GM23248 (cell line): ENCODE results near the gene SESTD1. TPM values are rescaled to one million over a fixed set of nuclear protein-coding genes. Genes with fewer than 3 reads are reported as not detected.
"Not testable (repeated sequence)": the region's sequence is repeated elsewhere in the genome, so short reads cannot be mapped to it uniquely, and the experiment has no call there.

Experiments used
- DNase-seq: peaks from one replicate; pipeline ENCODE4 v3.0.0-alpha.2; 2015
- H2AFZ ChIP-seq: fragments of 200-600 bp; sonication (generic); 2 replicates; pipeline ENCODE4 v1.6.1; 2016; ENCODE audit warnings: antibody characterized with exemption
- H3F3A ChIP-seq: fragments of 200-600 bp; sonication (generic); 2 replicates; pipeline ENCODE4 v1.6.1; 2016; ENCODE audit warnings: mild to moderate bottlenecking, antibody characterized with exemption, mixed run types; ENCODE audit not compliant: insufficient read depth
- H3K27ac ChIP-seq: fragments of 200-600 bp; sonication (generic); 2 replicates; pipeline ENCODE4 v1.5.1; 2016; ENCODE audit warnings: mild to moderate bottlenecking
- H3K27me3 ChIP-seq: fragments of 200-600 bp; sonication (generic); replicated peaks from 2 replicates; pipeline ENCODE4 v1.6.1; 2016; ENCODE audit warnings: mild to moderate bottlenecking; ENCODE audit not compliant: insufficient read depth
- H3K36me3 ChIP-seq: fragments of 200-600 bp; sonication (generic); 2 replicates; pipeline ENCODE4 v1.6.1; 2016; ENCODE audit warnings: low read depth, mild to moderate bottlenecking
- H3K4me1 ChIP-seq: fragments of 200-600 bp; sonication (generic); 2 replicates; pipeline ENCODE4 v1.6.1; 2016; ENCODE audit warnings: mild to moderate bottlenecking; ENCODE audit not compliant: insufficient read depth
- H3K4me2 ChIP-seq: fragments of 200-600 bp; sonication (generic); one replicate; pipeline ENCODE4 v1.6.1; 2016; ENCODE audit warnings: mild to moderate bottlenecking; ENCODE audit not compliant: unreplicated experiment
- H3K4me3 ChIP-seq: fragments of 200-600 bp; sonication (generic); 2 replicates; pipeline ENCODE4 v1.5.1; 2016; ENCODE audit warnings: mild to moderate bottlenecking
- H3K79me2 ChIP-seq: fragments of 200-600 bp; sonication (generic); 2 replicates; pipeline ENCODE4 v1.6.1; 2016; ENCODE audit warnings: mild to moderate bottlenecking; ENCODE audit not compliant: insufficient read depth
- H3K9ac ChIP-seq: fragments of 200-600 bp; sonication (generic); 2 replicates; pipeline ENCODE4 v1.6.1; 2016; ENCODE audit warnings: mild to moderate bottlenecking
- H3K9me2 ChIP-seq: fragments of 200-600 bp; sonication (generic); 2 replicates; pipeline ENCODE4 v1.6.1; 2016; ENCODE audit warnings: mixed run types, mild to moderate bottlenecking, moderate library complexity; ENCODE audit not compliant: insufficient read depth
- H3K9me3 ChIP-seq: fragments of 200-600 bp; sonication (generic); one replicate; pipeline ENCODE4 v1.6.1; 2017; ENCODE audit warnings: low read depth
- H4K20me1 ChIP-seq: fragments of 200-600 bp; sonication (generic); 2 replicates; pipeline ENCODE4 v1.6.0; 2016; ENCODE audit not compliant: insufficient read depth
- EZH2 ChIP-seq: fragments of 200-600 bp; sonication (generic); IDR thresholded peaks from 2 replicates; pipeline ENCODE4 v1.6.1; 2018; ENCODE audit warnings: antibody characterized with exemption, mild to moderate bottlenecking; ENCODE audit not compliant: insufficient read depth, poor library complexity, severe bottlenecking
- EZH2phosphoT487 ChIP-seq: fragments of 200-600 bp; sonication (generic); IDR thresholded peaks from 2 replicates; pipeline ENCODE4 v1.6.1; 2018; ENCODE audit warnings: antibody characterized with exemption, moderate library complexity, mild to moderate bottlenecking, low read depth; ENCODE audit not compliant: insufficient read depth
- WGBS, 2 experiments: methylation state at CpG; one replicate each; pipeline ENCODE4 v1.1.6; 2015 to 2017; ENCODE audit warnings: low lambda C conversion rate in 2 of 2, low coverage in 1 of 2; ENCODE audit errors: missing lambda C conversion rate in 2 of 2; 5-methylcytosine and 5-hydroxymethylcytosine counted together
- in situ Hi-C: fragments of 300-500 bp; cut with MboI; formaldehyde crosslinking; loops from 2 replicates; pipeline ENCODE4 v1.15.0; 2020
- polyA plus RNA-seq: library from polyadenylated mRNA; unstranded; fragments of >200 nt; fragmentation: Nextera tagmentation; extraction: Ambion mirVana; gene quantifications from 2 replicates; pipeline ENCODE4 v1.2.1, GENCODE V29; 2016
- total RNA-seq: library from RNA; depleted of rRNA; stranded (reverse); fragments of >200 nt; shearing (Covaris generic); gene quantifications from 2 replicates; pipeline ENCODE4 v1.2.3, GENCODE V29; 2014

Gene SESTD1
- total and polyA plus RNA-seq, 2 experiments from 2014 or later: 22.5 to 77.1 TPM

DNA sequence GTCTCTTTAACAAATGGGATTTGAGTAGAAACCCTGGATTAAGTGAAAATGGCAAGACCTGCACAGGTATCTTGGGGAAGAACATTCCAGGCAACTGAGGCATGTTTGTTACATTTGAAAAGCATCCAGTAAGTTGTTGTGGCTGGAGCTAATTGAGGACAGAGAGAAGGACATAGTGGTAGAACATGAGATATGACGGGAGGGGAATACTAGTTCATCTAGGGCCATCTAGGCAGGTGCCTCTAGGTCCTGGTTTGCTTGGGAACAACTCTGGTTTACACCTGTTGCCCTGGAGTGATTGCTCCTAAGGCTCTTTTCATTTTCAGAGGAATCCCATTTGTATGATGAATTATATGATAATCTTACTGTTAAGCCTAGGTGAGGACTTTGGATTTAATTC, 194.9 kb downstream of the SESTD1 start:
- Histone ChIP-seq H2AFZ (no peak overlapping the region), H3K9me3 (no peaks in the 10 kb centered on the region), H3F3A (no peaks in the 10 kb centered on the region), H3K4me1 (no peaks in the 10 kb centered on the region), H3K27me3 (no peaks in the 10 kb centered on the region), H3K4me3 (no peak overlapping the region), H3K9me2 (no peaks in the 10 kb centered on the region), H3K79me2 (no peaks in the 10 kb centered on the region), H3K36me3 (no peaks in the 10 kb centered on the region), H4K20me1 (no peaks in the 10 kb centered on the region), H3K27ac (no peak overlapping the region), H3K9ac (no peak overlapping the region), H3K4me2 (no peak overlapping the region)
- TF ChIP-seq EZH2phosphoT487: no peak
- TF ChIP-seq EZH2: no peak
- in situ Hi-C loops: no loop called here
- 33 to 39% methylated on average over 1 of the region's 1 CpG for WGBS, 2 experiments
- DNase-seq: no peak

DNA sequence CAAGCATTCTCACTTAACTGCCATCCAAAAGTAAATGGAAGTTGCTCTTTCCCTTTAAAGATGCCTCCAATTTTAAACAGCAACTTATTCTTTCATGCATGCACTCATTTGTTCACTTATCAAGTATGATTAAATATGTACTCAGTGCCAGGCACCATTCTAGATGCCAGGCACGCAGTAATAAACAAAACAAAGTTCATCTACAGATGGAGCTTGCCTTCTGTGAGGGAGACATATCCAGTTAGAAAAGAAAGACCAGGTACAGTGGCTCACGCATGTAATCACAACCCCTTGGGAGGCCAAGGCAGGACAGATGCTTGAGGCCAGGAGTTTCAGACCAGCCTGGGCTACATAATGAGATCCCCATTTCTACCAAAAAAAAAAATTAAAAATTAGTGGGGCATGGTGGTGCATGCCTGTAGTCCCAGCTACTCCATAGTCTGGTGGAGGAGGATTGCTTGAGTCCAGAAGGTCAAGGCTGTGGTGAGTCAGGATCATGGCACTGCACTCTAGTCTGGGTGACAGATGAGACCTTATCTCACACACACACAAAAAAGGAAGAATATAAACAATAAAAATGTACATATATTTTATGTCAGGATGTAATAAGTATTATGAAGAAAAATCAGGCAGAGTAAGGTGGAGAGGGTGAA, 195.5 kb downstream of the SESTD1 start:
- Histone ChIP-seq H4K20me1 (no peaks in the 10 kb centered on the region), H3K9ac (no peak overlapping the region), H3K4me1 (no peaks in the 10 kb centered on the region), H3K4me2 (no peak overlapping the region), H3K9me3 (no peaks in the 10 kb centered on the region), H2AFZ (no peak overlapping the region), H3K4me3 (no peak overlapping the region), H3K36me3 (no peaks in the 10 kb centered on the region), H3K9me2 (no peaks in the 10 kb centered on the region), H3K27me3 (no peaks in the 10 kb centered on the region), H3K79me2 (no peaks in the 10 kb centered on the region), H3F3A (no peaks in the 10 kb centered on the region), H3K27ac (no peak overlapping the region)
- in situ Hi-C loops: no loop called here
- no peak for DNase-seq
- TF ChIP-seq EZH2 (no peak), EZH2phosphoT487 (no peak)
- WGBS, 2 experiments: 46 to 47% methylated on average over 2 of the region's 2 CpGs

DNA sequence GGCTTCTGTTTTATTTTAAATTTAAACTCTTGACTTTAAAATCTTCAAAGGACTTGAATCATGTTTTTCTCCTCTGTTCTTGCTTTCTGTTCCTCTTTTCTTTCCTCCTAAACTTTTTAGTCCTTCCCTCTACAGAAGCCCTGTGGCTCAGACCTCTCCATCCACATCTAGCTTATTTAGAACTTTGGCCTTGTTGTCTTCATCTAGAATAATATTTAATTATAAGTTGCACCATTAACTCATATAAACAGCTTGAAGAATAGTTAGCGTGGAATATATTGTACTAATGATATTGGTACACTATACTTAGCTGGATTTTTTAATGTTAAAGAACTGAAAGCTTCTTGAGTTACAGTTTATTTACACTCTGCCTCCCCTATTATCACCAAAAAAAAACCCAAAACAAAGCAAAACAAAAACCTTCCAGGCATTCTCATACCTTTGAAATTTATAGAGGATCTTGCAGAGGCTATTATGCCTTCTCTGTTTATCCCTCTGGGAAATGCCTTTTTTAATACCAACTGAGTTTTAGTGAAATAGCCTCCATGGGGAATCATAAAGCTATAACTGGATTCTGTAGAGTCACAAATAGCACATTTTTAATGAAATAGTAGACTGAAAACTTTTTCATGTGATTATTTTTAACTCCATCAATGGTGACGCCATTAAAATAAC, 205.5 kb downstream of the SESTD1 start:
- Histone ChIP-seq H3F3A (no peaks in the 10 kb centered on the region), H3K79me2 (no peaks in the 10 kb centered on the region), H2AFZ (no peak overlapping the region), H3K4me1 (no peaks in the 10 kb centered on the region), H3K9me2 (no peaks in the 10 kb centered on the region), H3K36me3 (no peaks in the 10 kb centered on the region), H4K20me1 (no peaks in the 10 kb centered on the region), H3K27ac (no peak overlapping the region), H3K4me2 (no peak overlapping the region), H3K9me3 (no peaks in the 10 kb centered on the region), H3K9ac (no peak overlapping the region), H3K27me3 (no peaks in the 10 kb centered on the region), H3K4me3 (no peak overlapping the region)
- no peak for DNase-seq
- TF ChIP-seq EZH2 (no peak), EZH2phosphoT487 (no peak)
- in situ Hi-C loops: no loop called here
- WGBS, 2 experiments: 55 to 64% methylated on average over 2 of the region's 2 CpGs

DNA sequence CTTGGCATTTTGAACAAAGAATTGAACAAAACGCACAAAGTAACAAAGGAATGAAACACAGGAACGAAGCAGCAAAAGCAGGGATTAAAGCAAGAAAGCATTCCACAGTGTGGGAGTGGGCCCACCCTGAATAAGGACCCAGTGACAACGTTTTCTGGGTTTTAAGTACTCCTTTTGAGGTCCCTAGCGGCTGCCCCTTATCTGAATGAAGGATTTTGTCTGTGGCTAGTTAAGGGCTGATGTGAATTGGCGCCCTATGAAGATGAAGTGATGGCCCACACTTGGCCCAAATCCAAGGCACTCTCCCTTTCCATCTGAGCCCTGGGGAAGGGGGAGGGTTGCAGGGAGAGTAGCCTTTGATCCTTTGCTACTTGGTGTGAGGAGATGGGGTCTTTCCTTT, 206.9 kb downstream of the SESTD1 start:
- Histone ChIP-seq H4K20me1 (no peaks in the 10 kb centered on the region), H3K27me3 (no peaks in the 10 kb centered on the region), H3K36me3 (no peaks in the 10 kb centered on the region), H3K79me2 (no peaks in the 10 kb centered on the region), H3K27ac (no peak overlapping the region), H3K9me2 (no peaks in the 10 kb centered on the region), H3K4me3 (no peak overlapping the region), H2AFZ (no peak overlapping the region), H3K4me2 (no peak overlapping the region), H3K4me1 (no peaks in the 10 kb centered on the region), H3F3A (no peaks in the 10 kb centered on the region), H3K9ac (no peak overlapping the region), H3K9me3 (no peaks in the 10 kb centered on the region)
- in situ Hi-C loops: no loop called here
- TF ChIP-seq EZH2phosphoT487 (no peak), EZH2 (no peak)
- 44 to 48% methylated on average over 5 of the region's 5 CpGs for WGBS, 2 experiments
- no peak for DNase-seq

DNA sequence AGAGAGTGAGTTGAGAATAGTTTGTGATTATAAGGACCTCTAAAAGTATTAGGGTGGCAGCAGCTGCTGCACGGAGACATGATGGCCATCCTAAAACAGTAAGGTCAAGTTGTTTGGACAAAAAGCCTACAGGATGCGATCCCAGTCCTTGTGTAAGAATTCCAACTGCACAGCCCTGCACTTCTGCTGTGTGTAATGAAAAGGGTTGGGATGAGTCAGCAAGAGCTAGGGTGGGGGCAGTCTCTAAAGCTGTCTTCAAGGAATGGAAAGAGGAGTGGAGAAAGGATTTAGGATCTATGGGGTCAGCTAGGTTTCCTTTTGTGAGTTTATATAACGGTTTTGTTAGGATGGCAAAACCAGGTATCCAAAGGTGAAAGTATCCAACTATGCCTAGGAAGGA, 211.1 kb downstream of the SESTD1 start:
- H3K9ac ChIP-seq, H3K79me2 ChIP-seq, H3K4me1 ChIP-seq, H2AFZ ChIP-seq, DNase-seq, H3K9me2 ChIP-seq, H3K36me3 ChIP-seq, H3K9me3 ChIP-seq, H3K4me2 ChIP-seq, H4K20me1 ChIP-seq, H3K27ac ChIP-seq, H3K4me3 ChIP-seq, H3K27me3 ChIP-seq, H3F3A ChIP-seq, in situ Hi-C loops: not testable (repeated sequence)
- WGBS, 2 experiments: 30 to 38% methylated on average over 3 of the region's 3 CpGs
